IMR-90 (cell line): ENCODE data around the gene ITM2B. TPM values are rescaled to one million over a fixed set of nuclear protein-coding genes. Genes with fewer than 3 reads are reported as not detected.

Source experiments
- ATAC-seq: fragments of 200-7000 bp; cut with Tn5 transposase; 2 replicates; pipeline ENCODE4 v1.9.1; 2020; ENCODE audit warnings: low read depth, mild to moderate bottlenecking, moderate library complexity
- BruUV-seq: library from RNA; stranded (reverse); fragments of 400-500 nt; replicated peaks from 2 replicates; lab custom pipeline; 2021; lab: Mats Ljungman, UMichigan
- CTCF ChIA-PET: fragments of 300-600 bp; formaldehyde crosslinking; extraction: SDS; loops from one replicate; lab custom pipeline; 2021; ENCODE audit warnings: antibody characterized with exemption; lab: Yijun Ruan, JAX
- POLR2A ChIA-PET: fragments of 300-600 bp; sonication (Branson Sonifier 250); formaldehyde crosslinking; loops from one replicate; lab custom pipeline; 2022; ENCODE audit warnings: antibody characterized with exemption; ENCODE audit not compliant: unreplicated experiment; lab: Charles Lee
- DNase-seq: peaks from one replicate; pipeline ENCODE4 v3.0.0; 2013
- H2AFZ ChIP-seq: replicated peaks from 2 replicates; pipeline ENCODE3; 2013; ENCODE audit warnings: low read length, mild to moderate bottlenecking; ENCODE audit not compliant: poor library complexity
- H2AK5ac ChIP-seq: 2 replicates; pipeline ENCODE4 v1.6.1; 2013; ENCODE audit warnings: low read depth, low read length, inconsistent platforms
- H2AK9ac ChIP-seq: replicated peaks from 2 replicates; pipeline ENCODE3; 2013; ENCODE audit warnings: mild to moderate bottlenecking, low read depth, low read length, moderate library complexity; ENCODE audit not compliant: poor library complexity
- H2BK120ac ChIP-seq: 2 replicates; pipeline ENCODE4 v1.6.1; 2013; ENCODE audit warnings: low read depth, low read length, inconsistent platforms
- H2BK15ac ChIP-seq: 3 replicates; pipeline ENCODE4 v1.6.1; 2013; ENCODE audit warnings: low read depth, low read length, inconsistent platforms
- H2BK20ac ChIP-seq: 2 replicates; pipeline ENCODE4 v1.6.1; 2013; ENCODE audit warnings: low read depth, mild to moderate bottlenecking, inconsistent platforms, low read length, moderate library complexity
- H2BK5ac ChIP-seq: 2 replicates; pipeline ENCODE4 v1.6.1; 2013; ENCODE audit warnings: mild to moderate bottlenecking, low read depth, low read length, inconsistent platforms; ENCODE audit not compliant: poor library complexity, severe bottlenecking
- H3K14ac ChIP-seq: replicated peaks from 2 replicates; pipeline ENCODE4 v1.6.1; 2013; ENCODE audit warnings: low read depth, low read length, inconsistent platforms
- H3K18ac ChIP-seq: 2 replicates; pipeline ENCODE4 v1.6.1; 2013; ENCODE audit warnings: low read depth, low read length, control low read depth
- H3K23ac ChIP-seq: 2 replicates; pipeline ENCODE4 v1.6.1; 2013; ENCODE audit warnings: low read depth, low read length, inconsistent platforms
- H3K27ac ChIP-seq: 2 replicates; pipeline ENCODE4 v1.5.1; 2013; ENCODE audit warnings: mild to moderate bottlenecking, control low read depth, low read length; ENCODE audit not compliant: insufficient read depth
- H3K27me3 ChIP-seq: 2 replicates; pipeline ENCODE4 v1.6.1; 2013; ENCODE audit warnings: low read length; ENCODE audit not compliant: control insufficient read depth, insufficient read depth
- H3K36me3 ChIP-seq: 2 replicates; pipeline ENCODE4 v1.6.1; 2013; ENCODE audit warnings: low read length, mixed read lengths; ENCODE audit not compliant: control insufficient read depth, insufficient read depth
- H3K4ac ChIP-seq: 2 replicates; pipeline ENCODE4 v1.6.1; 2013; ENCODE audit warnings: low read depth, low read length, inconsistent platforms
- H3K4me1 ChIP-seq: 2 replicates; pipeline ENCODE4 v1.6.1; 2013; ENCODE audit warnings: low read length, mixed read lengths; ENCODE audit not compliant: control insufficient read depth, insufficient read depth
- H3K4me2 ChIP-seq: 2 replicates; pipeline ENCODE4 v1.6.1; 2013; ENCODE audit warnings: low read depth, mild to moderate bottlenecking, control low read depth, low read length, moderate library complexity
- H3K4me3 ChIP-seq: 2 replicates; pipeline ENCODE4 v1.5.1; 2013; ENCODE audit warnings: low read depth, mild to moderate bottlenecking, control low read depth, low read length, moderate library complexity; ENCODE audit not compliant: insufficient read depth
- H3K56ac ChIP-seq: 2 replicates; pipeline ENCODE4 v1.6.1; 2013; ENCODE audit warnings: low read length, inconsistent platforms; ENCODE audit not compliant: insufficient read depth; ENCODE audit errors: extremely low read depth
- H3K79me1 ChIP-seq, 2 experiments: 2 replicates each; pipeline ENCODE4 v1.6.1; 2013; ENCODE audit warnings: low read length in 2 of 2, inconsistent platforms in 1 of 2, low read depth in 1 of 2
- H3K9ac ChIP-seq: 2 replicates; pipeline ENCODE4 v1.6.1; 2013; ENCODE audit warnings: low read depth, low read length, control low read depth
- H3K9me1 ChIP-seq: 2 replicates; pipeline ENCODE4 v1.6.1; 2013; ENCODE audit warnings: low read length, inconsistent platforms; ENCODE audit not compliant: insufficient read depth
- H3K9me3 ChIP-seq: 2 replicates; pipeline ENCODE4 v1.6.1; 2013; ENCODE audit warnings: low read length; ENCODE audit not compliant: control insufficient read depth, insufficient read depth
- H4K20me1 ChIP-seq: 2 replicates; pipeline ENCODE4 v1.6.1; 2013; ENCODE audit warnings: low read length, inconsistent platforms; ENCODE audit not compliant: insufficient read depth
- H4K5ac ChIP-seq: 2 replicates; pipeline ENCODE4 v1.6.1; 2013; ENCODE audit warnings: mild to moderate bottlenecking, low read depth, low read length, control low read depth
- H4K8ac ChIP-seq, 2 experiments: 2 replicates each; pipeline ENCODE4 v1.6.1; 2013; ENCODE audit warnings: low read depth in 2 of 2, low read length in 2 of 2, control low read depth in 1 of 2, inconsistent platforms in 1 of 2
- H4K91ac ChIP-seq: 2 replicates; pipeline ENCODE4 v1.6.1; 2013; ENCODE audit warnings: low read depth, low read length, inconsistent platforms; ENCODE audit not compliant: insufficient read depth
- BHLHE40 ChIP-seq: fragments of 150-350 bp; IDR thresholded peaks from 2 replicates; pipeline ENCODE4 v1.6.1; 2016; ENCODE audit warnings: mild to moderate bottlenecking, low read depth, low read length
- CEBPB ChIP-seq: IDR thresholded peaks from 2 replicates; pipeline ENCODE4 v1.6.1; 2012; ENCODE audit warnings: low read depth, low read length, improper control_type of control experiment
- CHD1 ChIP-seq: IDR thresholded peaks from 2 replicates; pipeline ENCODE4 v1.6.1; 2012; ENCODE audit warnings: low read depth, low read length, improper control_type of control experiment
- CTCF ChIP-seq: conservative IDR thresholded peaks from 2 replicates; pipeline ENCODE4 v1.5.1; 2012; ENCODE audit warnings: mild to moderate bottlenecking, low read depth, low read length, improper control_type of control experiment
- ELK1 ChIP-seq: fragments of 150-350 bp; IDR thresholded peaks from 2 replicates; pipeline ENCODE4 v1.6.1; 2016; ENCODE audit warnings: low read depth, mild to moderate bottlenecking, low read length, moderate library complexity, borderline replicate concordance
- FOS ChIP-seq: fragments of 150-350 bp; IDR thresholded peaks from 2 replicates; pipeline ENCODE4 v1.6.1; 2016; ENCODE audit warnings: low read depth, low read length
- MAFK ChIP-seq: IDR thresholded peaks from 2 replicates; pipeline ENCODE4 v1.6.1; 2012; ENCODE audit warnings: low read depth, low read length, improper control_type of control experiment
- MAZ ChIP-seq: IDR thresholded peaks from 2 replicates; pipeline ENCODE4 v1.6.1; 2012; ENCODE audit warnings: low read depth, mild to moderate bottlenecking, low read length, improper control_type of control experiment, moderate library complexity, borderline replicate concordance
- MXI1 ChIP-seq: IDR thresholded peaks from 2 replicates; pipeline ENCODE4 v1.6.1; 2012; ENCODE audit warnings: low read depth, mild to moderate bottlenecking, low read length, moderate library complexity, borderline replicate concordance
- NFE2L2 ChIP-seq: fragments of 150-350 bp; IDR thresholded peaks from 2 replicates; pipeline ENCODE4 v1.6.1; 2016; ENCODE audit warnings: low read depth, mild to moderate bottlenecking, low read length
- POLR2A ChIP-seq: IDR thresholded peaks from 2 replicates; pipeline ENCODE4 v1.6.1; 2012; ENCODE audit warnings: mild to moderate bottlenecking, low read depth, low read length
- RAD21 ChIP-seq: IDR thresholded peaks from 2 replicates; pipeline ENCODE4 v1.6.1; 2012; ENCODE audit warnings: low read length, improper control_type of control experiment
- RCOR1 ChIP-seq: IDR thresholded peaks from 2 replicates; pipeline ENCODE4 v1.6.1; 2012; ENCODE audit warnings: mild to moderate bottlenecking, low read length, improper control_type of control experiment; ENCODE audit not compliant: insufficient replicate concordance
- RFX5 ChIP-seq: IDR thresholded peaks from 2 replicates; pipeline ENCODE4 v1.8.0; 2012; ENCODE audit warnings: low read depth, mild to moderate bottlenecking, low read length, moderate library complexity
- SMC3 ChIP-seq: fragments of 150-350 bp; IDR thresholded peaks from 2 replicates; pipeline ENCODE4 v1.6.1; 2016; ENCODE audit warnings: low read depth, mild to moderate bottlenecking, antibody characterized with exemption, low read length, moderate library complexity
- WGBS, 2 experiments: methylation state at CpG; one replicate each; pipeline versions ENCODE4 v1.1.5 to v1.1.7; 2013; ENCODE audit warnings: missing lambda C conversion rate in 2 of 2; ENCODE audit not compliant: insufficient read length in 1 of 2; ENCODE audit errors: extremely low coverage in 2 of 2; 5-methylcytosine and 5-hydroxymethylcytosine counted together
- dilution Hi-C: fragments of 300-500 bp; cut with HindIII; formaldehyde crosslinking; loops from one replicate; pipeline ENCODE4 v1.14.3; 2018; ENCODE audit warnings: low sequenced_read_pairs; ENCODE audit not compliant: unreplicated experiment
- in situ Hi-C: fragments of 300-500 bp; cut with MboI; formaldehyde crosslinking; loops from 3 replicates; pipeline ENCODE4 v1.14.3; 2019; ENCODE audit warnings: low sequenced_read_pairs, inconsistent platforms, mixed read lengths
- intact Hi-C: fragments of 100-400 bp; cut with micrococcal nuclease; formaldehyde crosslinking; loops from 2 replicates; pipeline ENCODE4 v1.10.0; 2022
- polyA plus RNA-seq, 3 experiments: library from polyadenylated mRNA; depleted of rRNA; stranded (reverse); fragments of >200 nt; gene quantifications; 2 replicates each; pipeline ENCODE4 v1.2.3, GENCODE V29; 2012; ENCODE audit warnings: low replicate concordance in 1 of 3
- total RNA-seq: library from RNA; depleted of rRNA; stranded (reverse); fragments of >200 nt; gene quantifications from 2 replicates; pipeline ENCODE4 v1.2.3, GENCODE V29; 2012
- TF ChIP-seq, protein P1 (sequence below): fragments of 150-350 bp; IDR thresholded peaks from 2 replicates; pipeline ENCODE4 v1.6.1; 2017; ENCODE audit warnings: mild to moderate bottlenecking, antibody characterized with exemption, low read length, low read depth

Gene ITM2B
- total and polyA plus RNA-seq, 2 of the 4 experiments (the other 2 are of a cell fraction), result 51.1 to 158 TPM

- no peak for DNase-seq
- WGBS, 2 experiments, result no CpG with 5 or more reads among the region's 1 CpG
- CTCF ChIA-PET, result interaction anchor here (0.6 to 0.7 kb wide), 2 partner anchors 513 to 752 kb away, joined by 3 read pairs; no protein-coding TSS in a partner anchor
These were observed 22.9 kb downstream of the ITM2B start for GRCh38 chr13:48255954-48256353.

More at GRCh38 chr13:48255954-48256353, 22.9 kb downstream of the ITM2B start:
- BruUV-seq, result no TSS peak
- Histone ChIP-seq H2BK20ac (no peak overlapping the region), H3K9me1 (peaks cover 3% of the 10 kb centered on the region; the same call in 1 of the 2 replicates), H2BK5ac (no peak overlapping the region), H4K20me1 (peaks cover 5% of the 10 kb centered on the region), H3K56ac (no peak overlapping the region), H3K18ac (no peak overlapping the region), H3K27ac (no peak overlapping the region), H3K9ac (no peak overlapping the region), H3K14ac (no peak overlapping the region), H4K8ac (no peak overlapping the region), H2BK15ac (no peak overlapping the region), H4K91ac (no peak overlapping the region), H2AFZ (no peak overlapping the region), H3K4me2 (no peak overlapping the region), H3K4ac (no peak overlapping the region), H3K4me3 (no peak overlapping the region), H3K27me3 (no peaks in the 10 kb centered on the region), H3K36me3 (peaks cover 18% of the 10 kb centered on the region), H3K23ac (no peak overlapping the region), H3K79me1 (peaks cover 18% of the 10 kb centered on the region in 2 experiments), H2AK9ac (no peak overlapping the region), H3K9me3 (no peaks in the 10 kb centered on the region), H4K5ac (no peak overlapping the region), H2BK120ac (no peak overlapping the region), H3K4me1 (peaks cover 4% of the 10 kb centered on the region; the same call in 1 of the 2 replicates), H2AK5ac (no peak overlapping the region)
- no peak for TF ChIP-seq POLR2A
- no peak for TF ChIP-seq MXI1
- TF ChIP-seq, protein P1, sequence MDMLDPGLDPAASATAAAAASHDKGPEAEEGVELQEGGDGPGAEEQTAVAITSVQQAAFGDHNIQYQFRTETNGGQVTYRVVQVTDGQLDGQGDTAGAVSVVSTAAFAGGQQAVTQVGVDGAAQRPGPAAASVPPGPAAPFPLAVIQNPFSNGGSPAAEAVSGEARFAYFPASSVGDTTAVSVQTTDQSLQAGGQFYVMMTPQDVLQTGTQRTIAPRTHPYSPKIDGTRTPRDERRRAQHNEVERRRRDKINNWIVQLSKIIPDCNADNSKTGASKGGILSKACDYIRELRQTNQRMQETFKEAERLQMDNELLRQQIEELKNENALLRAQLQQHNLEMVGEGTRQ, result no peak
- no peak for TF ChIP-seq RFX5
- no peak for TF ChIP-seq MAFK
- TF ChIP-seq SMC3, result no peak
- no peak for TF ChIP-seq RCOR1
- no peak for TF ChIP-seq FOS
- TF ChIP-seq RAD21, result no peak
- no peak for TF ChIP-seq MAZ
- TF ChIP-seq ELK1, result no peak
- no peak for TF ChIP-seq NFE2L2
- no peak for TF ChIP-seq BHLHE40
- no peak for TF ChIP-seq CTCF
- no peak for TF ChIP-seq CEBPB
- no peak for TF ChIP-seq CHD1
- no peak for ATAC-seq
- POLR2A ChIA-PET, result no interaction called here
- in situ Hi-C loops, result no loop called here
- intact Hi-C loops, result no loop called here
- dilution Hi-C loops, result no loop called here
